ENCODE data around the gene GPATCH8.

- TF ChIP-seq EZH2 (IDR thresholded peaks at IDR 0.05; ENCODE audit: borderline replicate concordance, low read depth, low read length, severe bottlenecking) (no peak), CTCF (IDR thresholded peaks at IDR 0.05; ENCODE audit: extremely low read depth in 1 of 2, insufficient read depth in 1 of 2, low read depth in 1 of 2, low read length in 2 of 2) (no peak), POLR2A (IDR thresholded peaks at IDR 0.05; ENCODE audit: low read depth, low read length) (no peak)
Observed at GRCh38 chr17:44396946-44397345, 106.3 kb downstream of the GPATCH8 start.

Measured in endothelial cell of umbilical vein (primary cell).